ENCODE data around the gene MESP1.
"Not testable (repeated sequence)": the region's sequence is repeated elsewhere in the genome, so short reads cannot be mapped to it uniquely, and the experiment has no call there.

MESP1 gene

GRCh38 chr15:89750560-89751542 is at the start of gene MESP1:
TSS of gene MESP1 (minus strand) at chr15:89751249. CDS start at chr15:89751231, 18 bp downstream.
- DNase-seq = peak; percentile 78

- no peak for DNase-seq
These were observed 49.0 kb upstream of the MESP1 start for GRCh38 chr15:89799918-89800498.

GRCh38 chr15:89799011-89799911 is 48.2 kb upstream of the MESP1 start:
- no peak for DNase-seq

- no peak for DNase-seq
These were observed 46.7 kb upstream of the MESP1 start for GRCh38 chr15:89797678-89798201.

- DNase-seq = no peak
These were observed 44.9 kb upstream of the MESP1 start for GRCh38 chr15:89795996-89796395.

- DNase-seq = no peak
These were observed 43.7 kb upstream of the MESP1 start for GRCh38 chr15:89794627-89795241.

GRCh38 chr15:89792106-89792805 is 41.2 kb upstream of the MESP1 start:
- no peak for DNase-seq

GRCh38 chr15:89790661-89791060 is 39.6 kb upstream of the MESP1 start:
- DNase-seq = no peak

GRCh38 chr15:89790206-89790605 is 39.2 kb upstream of the MESP1 start:
- no peak for DNase-seq

- not testable (repeated sequence) for DNase-seq
These were observed 37.5 kb upstream of the MESP1 start for GRCh38 chr15:89788585-89788984.

GRCh38 chr15:89787944-89788343 is 36.9 kb upstream of the MESP1 start:
- no peak for DNase-seq

- DNase-seq = no peak
These were observed 34.7 kb upstream of the MESP1 start for GRCh38 chr15:89785774-89786140.

GRCh38 chr15:89785064-89785773 is 34.2 kb upstream of the MESP1 start:
- no peak for DNase-seq

GRCh38 chr15:89784686-89784960 is 33.6 kb upstream of the MESP1 start:
- no peak for DNase-seq

GRCh38 chr15:89783861-89784685 is 33.0 kb upstream of the MESP1 start:
- DNase-seq = no peak

GRCh38 chr15:89783111-89783860 is 32.2 kb upstream of the MESP1 start:
- DNase-seq = no peak

GRCh38 chr15:89782619-89782950 is 31.5 kb upstream of the MESP1 start:
- DNase-seq = not testable (repeated sequence)

GRCh38 chr15:89781891-89782618 is 31.0 kb upstream of the MESP1 start:
- no peak for DNase-seq

GRCh38 chr15:89781055-89781454 is 30.0 kb upstream of the MESP1 start:
- no peak for DNase-seq
